Muscle of leg (tissue), 11 donors: ENCODE measurements around the gene PSAP. TPM values are rescaled to one million over a fixed set of nuclear protein-coding genes. Genes with fewer than 3 reads are reported as not detected.

ENCODE experiments used
- DNase-seq: peaks from one replicate; pipeline ENCODE4 v3.0.0; 2013
- H3K27ac ChIP-seq: one replicate; pipeline ENCODE4 v1.5.1; 2013; ENCODE audit warnings: mild to moderate bottlenecking, low read length, control low read depth
- H3K27me3 ChIP-seq: one replicate; pipeline ENCODE4 v1.6.1; 2013; ENCODE audit warnings: low read length; ENCODE audit not compliant: control insufficient read depth, insufficient read depth
- H3K36me3 ChIP-seq: one replicate; pipeline ENCODE4 v1.6.1; 2013; ENCODE audit warnings: low read length; ENCODE audit not compliant: control insufficient read depth, insufficient read depth
- H3K4me1 ChIP-seq: one replicate; pipeline ENCODE4 v1.6.1; 2013; ENCODE audit warnings: low read length; ENCODE audit not compliant: control insufficient read depth, insufficient read depth
- H3K4me3 ChIP-seq: one replicate; pipeline ENCODE4 v1.5.1; 2013; ENCODE audit warnings: low read length, control low read depth
- H3K9me3 ChIP-seq: replicated peaks from 2 replicates; pipeline ENCODE4 v1.6.1; 2013; ENCODE audit warnings: low read depth, low read length; ENCODE audit not compliant: control insufficient read depth
- WGBS: methylation state at CpG from one replicate; pipeline ENCODE4 v1.1.5; 2013; ENCODE audit warnings: missing lambda C conversion rate; ENCODE audit not compliant: insufficient coverage; 5-methylcytosine and 5-hydroxymethylcytosine counted together
- polyA plus RNA-seq, 8 donors: library from polyadenylated mRNA; unstranded; fragments of 120-200 nt; gene quantifications; one replicate each; pipeline versions ENCODE4 v1.2.1 to v1.2.3, GENCODE V29; 2013; ENCODE audit warnings: inconsistent platforms in 1 of 8, low replicate concordance in 1 of 8; ENCODE audit not compliant: insufficient read length in 8 of 8, insufficient read depth in 1 of 8
- total RNA-seq: library from RNA; stranded (reverse); fragments of 120-200 nt; gene quantifications from one replicate; pipeline ENCODE4 v1.2.4, GENCODE V29; 2013

PSAP gene
- total and polyA plus RNA-seq, 9 donors, result 414 to 581 (median 478) TPM

- no CpG with 5 or more reads among the region's 2 CpGs for WGBS
- DNase-seq, result no peak
- Histone ChIP-seq H3K27ac (no peak overlapping the region), H3K4me1 (peaks cover 50% of the 10 kb centered on the region), H3K36me3 (no peaks in the 10 kb centered on the region), H3K9me3 (peaks cover 6% of the 10 kb centered on the region), H3K27me3 (no peaks in the 10 kb centered on the region), H3K4me3 (no peak overlapping the region)
Observed at GRCh38 chr10:71776481-71776925, 74.5 kb downstream of the PSAP start.

- H3K4me1 ChIP-seq, result peaks cover 64% of the 10 kb centered on the region
- no CpG with 5 or more reads among the region's 3 CpGs for WGBS
- H3K27ac ChIP-seq, result peak overlapping the region; percentile 93
- no peaks in the 10 kb centered on the region for H3K36me3 ChIP-seq
- DNase-seq, result no peak
- no peaks in the 10 kb centered on the region for H3K27me3 ChIP-seq
- H3K4me3 ChIP-seq, result no peak overlapping the region
- peaks cover 6% of the 10 kb centered on the region for H3K9me3 ChIP-seq
Observed at GRCh38 chr10:71774916-71775702, 75.9 kb downstream of the PSAP start.

GRCh38 chr10:71773221-71773971 lies 77.7 kb downstream of the PSAP start, which contains the start of gene VSIR:
VSIR (minus strand) TSS chr10:71773520; CDS start chr10:71773439, 81 bp downstream.
- Histone ChIP-seq H3K27ac (peak within 1 kb of the TSS; percentile 93), H3K4me1 (peaks cover 76% of the 10 kb centered on the region), H3K27me3 (no peaks in the 10 kb centered on the region), H3K4me3 (peak within 1 kb of the TSS; percentile 73), H3K9me3 (peaks cover 6% of the 10 kb centered on the region), H3K36me3 (no peaks in the 10 kb centered on the region)
- DNase-seq, result peak; percentile 90
- under 1% methylated on average over 48 of the region's 55 CpGs for WGBS

- Histone ChIP-seq H3K4me1 (peaks cover 81% of the 10 kb centered on the region), H3K36me3 (no peaks in the 10 kb centered on the region), H3K4me3 (peak overlapping the region; percentile 73), H3K9me3 (peaks cover 6% of the 10 kb centered on the region), H3K27me3 (no peaks in the 10 kb centered on the region), H3K27ac (peak overlapping the region; percentile 74)
- 63% methylated on average over 3 of the region's 4 CpGs for WGBS
- no peak for DNase-seq
Observed at GRCh38 chr10:71772832-71773220, 78.2 kb downstream of the PSAP start.

- H3K4me1 ChIP-seq, result peaks cover 89% of the 10 kb centered on the region
- no peaks in the 10 kb centered on the region for H3K9me3 ChIP-seq
- no peaks in the 10 kb centered on the region for H3K27me3 ChIP-seq
- no peaks in the 10 kb centered on the region for H3K36me3 ChIP-seq
- WGBS, result 33% methylated on average over 2 of the region's 2 CpGs
- H3K27ac ChIP-seq, result peak overlapping the region; percentile 74
- peak; percentile 74 for DNase-seq
- peak overlapping the region; percentile 73 for H3K4me3 ChIP-seq
Observed at GRCh38 chr10:71771821-71772617, 79.0 kb downstream of the PSAP start.

- WGBS, result 88% methylated on average over 1 of the region's 2 CpGs
- peak overlapping the region; percentile 50 for H3K27ac ChIP-seq
- DNase-seq, result no peak
- no peak overlapping the region for H3K4me3 ChIP-seq
- H3K36me3 ChIP-seq, result no peaks in the 10 kb centered on the region
- H3K27me3 ChIP-seq, result no peaks in the 10 kb centered on the region
- H3K9me3 ChIP-seq, result no peaks in the 10 kb centered on the region
- peaks cover 92% of the 10 kb centered on the region for H3K4me1 ChIP-seq
Observed at GRCh38 chr10:71771204-71771603, 79.8 kb downstream of the PSAP start.

- Histone ChIP-seq H3K9me3 (no peaks in the 10 kb centered on the region), H3K4me3 (no peak overlapping the region)
- DNase-seq, result no peak
Observed at GRCh38 chr10:71770789-71771188, 80.3 kb downstream of the PSAP start.

GRCh38 chr10:71770255-71770654 lies 80.8 kb downstream of the PSAP start:
- Histone ChIP-seq H3K36me3 (no peaks in the 10 kb centered on the region), H3K27me3 (no peaks in the 10 kb centered on the region), H3K4me1 (peaks cover 92% of the 10 kb centered on the region), H3K4me3 (no peak overlapping the region), H3K9me3 (no peaks in the 10 kb centered on the region), H3K27ac (peak overlapping the region; percentile 81)
- WGBS, result 83% methylated on average over 3 of the region's 3 CpGs
- DNase-seq, result no peak

More at GRCh38 chr10:71770789-71771188, 80.3 kb downstream of the PSAP start:
- H3K4me1 ChIP-seq, result peaks cover 92% of the 10 kb centered on the region
- H3K36me3 ChIP-seq, result no peaks in the 10 kb centered on the region
- no peaks in the 10 kb centered on the region for H3K27me3 ChIP-seq
- peak overlapping the region; percentile 50 for H3K27ac ChIP-seq
- 85% methylated on average over 2 of the region's 3 CpGs for WGBS

GRCh38 chr10:71769279-71769823 lies 81.7 kb downstream of the PSAP start:
- Histone ChIP-seq H3K27me3 (no peaks in the 10 kb centered on the region), H3K4me1 (peaks cover 92% of the 10 kb centered on the region), H3K4me3 (no peak overlapping the region), H3K9me3 (no peaks in the 10 kb centered on the region), H3K27ac (peak overlapping the region; percentile 81), H3K36me3 (no peaks in the 10 kb centered on the region)
- 62% methylated on average over 2 of the region's 5 CpGs for WGBS
- no peak for DNase-seq
